ENCODE measurements around the gene PARD6B. TPM values are rescaled to one million over a fixed set of nuclear protein-coding genes. Genes with fewer than 3 reads are reported as not detected.
"Not testable (repeated sequence)": the region's sequence is repeated elsewhere in the genome, so short reads cannot be mapped to it uniquely, and the experiment has no call there.

Gene PARD6B
- total and polyA plus RNA-seq, 2 of the 13 experiments (the other 11 are each of a cell fraction or from before 2014, with no cell fraction given), result 6.9 to 22.2 TPM

GRCh38 chr20:50778994-50779393 lies 47.6 kb downstream of the PARD6B start:
- DNase-seq (ENCODE audit: low spot score); CTCF ChIA-PET (ENCODE audit: low intra/inter-chr PET ratio, low total read pairs); intact Hi-C loops (cut with micrococcal nuclease; ENCODE audit: unreplicated experiment); H3K36me3 ChIP-seq (replicated peaks in 1 of 2; ENCODE audit: control insufficient read depth in 1 of 2, insufficient read depth in 2 of 2, low read length in 2 of 2); H3K27ac ChIP-seq (ENCODE audit: extremely low read length, insufficient read depth, low read length); H3K9me3 ChIP-seq (ENCODE audit: low read length); H3K4me2 ChIP-seq (ENCODE audit: low read depth, low read length); BruUV-seq (replicated peaks); H3K4me3 ChIP-seq (replicated peaks in 1 of 3; ENCODE audit: insufficient read depth in 1 of 3, low read depth in 2 of 3, low read length in 3 of 3); H3K9ac ChIP-seq (ENCODE audit: insufficient read depth, low read depth, low read length); H2AFZ ChIP-seq (ENCODE audit: low read length); H3K79me2 ChIP-seq (ENCODE audit: insufficient read depth, low read length); H3K4me1 ChIP-seq (ENCODE audit: insufficient read depth, low read length); ATAC-seq; FAIRE-seq; H4K20me1 ChIP-seq (ENCODE audit: insufficient read depth, low read length); H3K27me3 ChIP-seq (ENCODE audit: control insufficient read depth in 1 of 2, insufficient read depth in 2 of 2, low read length in 2 of 2): not testable (repeated sequence)
- POLR2A ChIA-PET, result interaction anchor here (1.2 kb wide), 1 partner anchor 9 kb away, joined by 4 read pairs; no protein-coding TSS in a partner anchor
- TF ChIP-seq, protein P1, sequence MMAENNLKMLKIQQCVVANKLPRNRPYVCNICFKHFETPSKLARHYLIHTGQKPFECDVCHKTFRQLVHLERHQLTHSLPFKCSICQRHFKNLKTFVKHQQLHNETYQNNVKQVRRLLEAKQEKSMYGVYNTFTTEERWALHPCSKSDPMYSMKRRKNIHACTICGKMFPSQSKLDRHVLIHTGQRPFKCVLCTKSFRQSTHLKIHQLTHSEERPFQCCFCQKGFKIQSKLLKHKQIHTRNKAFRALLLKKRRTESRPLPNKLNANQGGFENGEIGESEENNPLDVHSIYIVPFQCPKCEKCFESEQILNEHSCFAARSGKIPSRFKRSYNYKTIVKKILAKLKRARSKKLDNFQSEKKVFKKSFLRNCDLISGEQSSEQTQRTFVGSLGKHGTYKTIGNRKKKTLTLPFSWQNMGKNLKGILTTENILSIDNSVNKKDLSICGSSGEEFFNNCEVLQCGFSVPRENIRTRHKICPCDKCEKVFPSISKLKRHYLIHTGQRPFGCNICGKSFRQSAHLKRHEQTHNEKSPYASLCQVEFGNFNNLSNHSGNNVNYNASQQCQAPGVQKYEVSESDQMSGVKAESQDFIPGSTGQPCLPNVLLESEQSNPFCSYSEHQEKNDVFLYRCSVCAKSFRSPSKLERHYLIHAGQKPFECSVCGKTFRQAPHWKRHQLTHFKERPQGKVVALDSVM (CRISPR knock-in tag; IDR thresholded peaks at IDR 0.05), result peak; percentile 16; the same call in 1 of the 2 replicates
- 71% methylated on average over 8 of the region's 8 CpGs for WGBS (ENCODE audit: low lambda C conversion rate)
- in situ Hi-C loops (cut with HindIII; ENCODE audit: extremely low pct_ligation_motif_present, low pct_unique_long_range_greater_than_20kb), result loop anchor here (25.0 kb wide), 1 partner anchor 533 kb away; no protein-coding TSS in a partner anchor

DNA sequence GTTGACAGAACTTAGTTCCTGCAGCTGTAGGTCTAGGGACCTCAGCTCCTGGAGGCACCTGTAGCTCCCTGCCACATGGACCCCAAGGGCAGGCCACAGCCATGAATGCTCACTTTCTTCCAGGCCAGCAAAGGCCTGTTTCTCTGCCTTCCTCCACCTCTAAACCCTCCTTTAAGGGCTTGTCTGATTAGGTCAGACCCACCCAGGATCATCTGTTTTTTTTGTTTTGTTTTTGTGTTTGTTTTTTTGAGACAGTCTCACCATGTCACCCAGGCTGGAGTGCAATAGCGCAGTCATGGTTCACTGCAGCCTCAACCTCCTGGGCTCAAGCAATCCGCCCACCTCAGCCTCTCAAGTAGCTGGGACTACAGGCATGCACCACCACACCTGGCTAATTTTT lies 52.0 kb downstream of the PARD6B start:
- ATAC-seq (no peak), FAIRE-seq (no peak), DNase-seq (ENCODE audit: low spot score) (no peak)
- H3K36me3 ChIP-seq (replicated peaks in 1 of 2; ENCODE audit: control insufficient read depth in 1 of 2, insufficient read depth in 2 of 2, low read length in 2 of 2), result no peaks in the 10 kb centered on the region
- in situ Hi-C loops (cut with HindIII; ENCODE audit: extremely low pct_ligation_motif_present, low pct_unique_long_range_greater_than_20kb), result loop anchor here (25.0 kb wide), 1 partner anchor 529 kb away; no protein-coding TSS in a partner anchor
- H3K27me3 ChIP-seq (ENCODE audit: control insufficient read depth in 1 of 2, insufficient read depth in 2 of 2, low read length in 2 of 2), result 0 out of 5 replicates have a peak, but pooled peaks cover 0 to 1% of the 10 kb centered on the region in 2 experiments
- 80% methylated on average over 2 of the region's 2 CpGs for WGBS (ENCODE audit: low lambda C conversion rate)
- no peaks in the 10 kb centered on the region for H4K20me1 ChIP-seq (ENCODE audit: insufficient read depth, low read length)
- no peaks in the 10 kb centered on the region for H3K9me3 ChIP-seq (ENCODE audit: low read length)
- no peak overlapping the region for H3K4me3 ChIP-seq (replicated peaks in 1 of 3; ENCODE audit: insufficient read depth in 1 of 3, low read depth in 2 of 3, low read length in 3 of 3)
- H3K9ac ChIP-seq (ENCODE audit: insufficient read depth, low read depth, low read length), result no peak overlapping the region
- H3K79me2 ChIP-seq (ENCODE audit: insufficient read depth, low read length), result no peaks in the 10 kb centered on the region
- no peak overlapping the region for H3K4me2 ChIP-seq (ENCODE audit: low read depth, low read length)
- H3K27ac ChIP-seq (ENCODE audit: extremely low read length, insufficient read depth, low read length), result no peak overlapping the region
- intact Hi-C loops (cut with micrococcal nuclease; ENCODE audit: unreplicated experiment), result no loop called here
- POLR2A ChIA-PET, result no interaction called here
- no peak overlapping the region for H2AFZ ChIP-seq (ENCODE audit: low read length)
- CTCF ChIA-PET (ENCODE audit: low intra/inter-chr PET ratio, low total read pairs), result no interaction called here
- H3K4me1 ChIP-seq (ENCODE audit: insufficient read depth, low read length), result peaks cover 12% of the 10 kb centered on the region
- BruUV-seq (replicated peaks), result no TSS peak
- TF ChIP-seq ZBTB42 (CRISPR knock-in tag; IDR thresholded peaks at IDR 0.05) (no peak), ELF1 (CRISPR knock-in tag; IDR thresholded peaks at IDR 0.05) (no peak), PREB (CRISPR knock-in tag; IDR thresholded peaks at IDR 0.05) (no peak), REPIN1 (CRISPR knock-in tag; IDR thresholded peaks at IDR 0.05; ENCODE audit: borderline replicate concordance, low read depth) (no peak), DPF2 (CRISPR knock-in tag; IDR thresholded peaks at IDR 0.05; ENCODE audit: borderline replicate concordance, low read depth) (no peak), ZNF556 (CRISPR knock-in tag; IDR thresholded peaks at IDR 0.05; ENCODE audit: borderline replicate concordance) (no peak), ZBTB39 (CRISPR knock-in tag; IDR thresholded peaks at IDR 0.05) (no peak), MXD3 (CRISPR knock-in tag; IDR thresholded peaks at IDR 0.05) (no peak)
- TF ChIP-seq, protein P2, sequence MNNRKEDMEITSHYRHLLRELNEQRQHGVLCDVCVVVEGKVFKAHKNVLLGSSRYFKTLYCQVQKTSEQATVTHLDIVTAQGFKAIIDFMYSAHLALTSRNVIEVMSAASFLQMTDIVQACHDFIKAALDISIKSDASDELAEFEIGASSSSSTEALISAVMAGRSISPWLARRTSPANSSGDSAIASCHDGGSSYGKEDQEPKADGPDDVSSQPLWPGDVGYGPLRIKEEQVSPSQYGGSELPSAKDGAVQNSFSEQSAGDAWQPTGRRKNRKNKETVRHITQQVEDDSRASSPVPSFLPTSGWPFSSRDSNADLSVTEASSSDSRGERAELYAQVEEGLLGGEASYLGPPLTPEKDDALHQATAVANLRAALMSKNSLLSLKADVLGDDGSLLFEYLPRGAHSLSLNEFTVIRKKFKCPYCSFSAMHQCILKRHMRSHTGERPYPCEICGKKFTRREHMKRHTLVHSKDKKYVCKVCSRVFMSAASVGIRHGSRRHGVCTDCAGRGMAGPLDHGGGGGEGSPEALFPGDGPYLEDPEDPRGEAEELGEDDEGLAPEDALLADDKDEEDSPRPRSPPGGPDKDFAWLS (CRISPR knock-in tag; IDR thresholded peaks at IDR 0.05; ENCODE audit: borderline replicate concordance), result no peak

Measured in HepG2 (cell line).